Skeletal muscle cell (primary cell): ENCODE results near the gene CNOT11.

Source experiments
- DNase-seq: peaks from one replicate; pipeline ENCODE4 v3.0.0-alpha.2; 2010; ENCODE audit warnings: low read depth
- H3K4me3 ChIP-seq: 2 replicates; pipeline ENCODE4 v1.5.1; 2011; ENCODE audit warnings: low read depth, mild to moderate bottlenecking, control low read depth, low read length, moderate library complexity

CNOT11 gene

DNA sequence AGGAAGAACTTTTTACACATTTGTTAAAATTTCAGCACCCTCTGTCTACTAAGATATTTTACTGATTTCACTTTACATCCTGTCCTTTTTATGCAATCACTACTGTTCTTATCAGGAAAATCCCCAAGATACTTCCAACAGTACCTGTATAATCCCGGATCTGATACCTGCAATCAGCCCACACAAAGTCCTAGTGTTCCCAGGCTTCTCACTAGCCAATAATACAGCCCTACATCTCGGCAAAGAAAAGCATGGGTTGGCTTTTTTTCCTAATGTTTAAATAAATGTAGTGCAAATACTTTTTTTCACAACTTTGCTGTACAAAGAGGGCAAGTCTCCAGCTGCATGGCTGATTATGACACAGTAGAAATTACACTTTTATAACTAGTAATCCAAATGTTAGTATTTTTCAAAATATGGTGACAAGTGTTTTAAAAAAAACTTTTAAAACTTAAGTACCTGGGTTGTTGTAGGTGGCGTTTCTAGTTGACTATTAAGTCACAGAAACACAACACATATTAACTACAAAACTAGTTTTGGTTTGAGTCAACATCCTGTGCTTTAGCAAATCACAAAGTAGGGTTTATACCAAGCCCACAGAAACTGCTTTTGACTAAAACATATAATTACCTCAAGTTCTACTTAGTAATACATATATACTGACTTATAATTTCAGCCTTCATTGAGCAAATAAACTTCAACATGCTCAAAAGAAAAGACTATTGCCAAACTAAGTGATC, 19.5 kb downstream of the CNOT11 start:
- DNase-seq, result no peak
- H3K4me3 ChIP-seq, result no peak overlapping the region

DNA sequence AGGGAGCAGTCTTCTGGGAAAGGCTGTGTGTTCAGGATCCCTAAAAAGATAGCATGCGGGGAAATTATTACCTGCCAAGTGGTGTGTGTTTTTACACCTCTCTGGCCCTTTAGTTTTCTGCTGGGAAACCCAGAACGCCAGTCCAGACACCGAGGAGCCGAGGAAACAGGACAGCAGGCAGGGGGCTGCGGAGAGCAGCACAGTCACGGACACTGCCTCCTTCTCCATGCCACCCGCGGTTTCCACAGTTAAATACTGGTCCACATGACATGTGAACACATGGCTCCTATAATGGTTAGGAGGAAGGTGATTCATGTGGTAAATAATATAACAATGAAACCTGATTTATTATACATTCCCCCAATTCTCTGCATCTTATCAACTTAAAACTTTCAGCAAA, 20.4 kb downstream of the CNOT11 start:
- DNase-seq, result no peak

DNA sequence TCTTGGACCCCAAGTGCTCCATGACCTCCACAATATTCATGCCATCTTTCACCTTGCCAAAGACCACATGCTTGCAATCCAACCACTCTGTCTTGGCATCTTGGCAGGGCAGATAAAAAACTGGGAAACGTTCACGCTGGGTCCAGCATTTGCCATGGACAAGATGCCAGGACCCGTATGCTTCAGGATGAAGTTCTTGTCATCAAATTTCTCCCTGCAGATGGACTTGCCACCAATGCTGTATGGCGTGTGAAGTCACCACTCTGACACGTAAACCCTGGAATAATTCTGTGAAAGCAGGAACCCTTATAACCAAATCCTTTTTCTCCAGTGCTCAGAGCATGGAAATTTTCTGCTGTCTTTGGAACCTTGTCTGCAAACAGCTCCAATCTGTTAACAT, 21.5 kb downstream of the CNOT11 start:
- DNase-seq, result no peak
- no peak overlapping the region for H3K4me3 ChIP-seq

More for the DNA sequence above, 20.4 kb downstream of the CNOT11 start:
- no peak overlapping the region for H3K4me3 ChIP-seq

DNA sequence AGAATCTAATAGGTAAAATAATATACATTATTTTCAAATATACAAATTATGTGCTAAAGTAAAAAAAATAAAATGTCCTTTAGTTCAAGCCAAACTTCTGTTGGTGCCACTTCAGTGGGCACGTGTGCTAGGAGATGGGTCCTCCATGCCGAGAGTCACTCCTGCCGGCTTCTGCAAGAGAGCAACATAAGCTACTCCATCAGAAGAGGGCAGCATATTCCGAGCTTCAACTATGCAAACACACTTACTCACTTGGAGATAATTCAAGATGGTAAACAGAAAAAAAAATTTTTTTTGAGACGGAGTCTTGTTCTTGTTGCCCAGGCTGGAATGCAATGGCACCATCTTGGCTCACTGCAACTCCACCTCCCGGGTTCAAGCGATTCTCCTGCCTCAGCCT, 24.4 kb downstream of the CNOT11 start:
- H3K4me3 ChIP-seq, result no peak overlapping the region
- no peak for DNase-seq

DNA sequence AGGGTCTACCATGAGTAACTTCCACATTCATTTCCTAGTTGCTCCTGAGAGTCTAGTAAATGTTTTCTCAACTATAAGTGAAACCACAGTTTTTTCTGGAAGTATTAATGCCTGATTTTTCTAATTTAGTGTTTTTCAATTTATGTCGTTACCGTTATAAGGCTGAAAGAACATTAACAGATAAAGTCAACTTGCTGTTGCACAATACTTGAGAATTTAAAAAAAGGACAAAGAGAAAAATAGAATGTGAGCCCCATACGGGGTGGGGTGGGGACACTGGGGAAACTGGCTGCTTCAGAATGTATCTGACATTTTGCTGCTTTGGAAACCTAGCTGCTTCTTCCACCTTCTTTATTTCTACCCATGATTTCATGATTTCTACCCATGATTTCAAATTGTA, 26.2 kb downstream of the CNOT11 start:
- H3K4me3 ChIP-seq, result no peak overlapping the region
- DNase-seq, result no peak

DNA sequence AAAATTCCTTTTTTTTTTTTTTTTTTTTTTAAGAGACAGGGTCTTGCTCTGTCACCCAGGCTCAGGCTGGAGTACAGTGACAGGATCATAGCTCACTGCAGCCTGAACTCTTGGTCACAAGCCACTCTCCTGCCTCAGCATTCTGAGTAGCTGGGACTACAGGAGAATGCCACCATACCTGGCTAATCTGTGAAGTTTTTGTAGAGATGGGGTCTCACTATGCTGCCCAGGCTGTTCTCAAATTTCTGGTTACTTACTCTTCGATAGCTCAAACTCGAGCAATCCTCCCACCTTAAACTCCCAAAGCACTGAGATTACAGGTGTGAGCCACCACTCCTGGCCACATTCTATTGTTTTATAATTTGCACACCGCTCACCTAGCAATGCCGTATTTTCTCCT, 28.8 kb downstream of the CNOT11 start:
- no peak for DNase-seq
- H3K4me3 ChIP-seq, result no peak overlapping the region

DNA sequence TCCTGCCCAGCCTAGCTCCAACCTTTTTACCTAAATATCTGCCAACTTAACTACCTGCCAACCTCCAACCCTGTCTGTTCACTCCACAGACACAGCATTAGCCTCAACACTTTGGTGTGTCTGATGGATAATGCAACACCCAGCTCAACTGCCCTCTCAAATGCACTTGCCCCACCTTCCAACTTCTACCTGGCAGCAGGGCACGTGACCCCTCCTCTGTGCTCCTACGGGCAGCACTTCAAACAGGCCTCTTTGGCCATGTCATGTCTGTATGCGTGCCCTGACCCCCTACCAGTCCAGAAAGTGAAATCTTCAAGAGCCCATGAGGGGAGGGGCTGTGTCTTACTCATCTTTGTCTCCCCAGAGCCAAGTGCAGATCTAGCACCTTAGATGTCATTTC, 30.3 kb downstream of the CNOT11 start:
- no peak for DNase-seq
- no peak overlapping the region for H3K4me3 ChIP-seq

DNA sequence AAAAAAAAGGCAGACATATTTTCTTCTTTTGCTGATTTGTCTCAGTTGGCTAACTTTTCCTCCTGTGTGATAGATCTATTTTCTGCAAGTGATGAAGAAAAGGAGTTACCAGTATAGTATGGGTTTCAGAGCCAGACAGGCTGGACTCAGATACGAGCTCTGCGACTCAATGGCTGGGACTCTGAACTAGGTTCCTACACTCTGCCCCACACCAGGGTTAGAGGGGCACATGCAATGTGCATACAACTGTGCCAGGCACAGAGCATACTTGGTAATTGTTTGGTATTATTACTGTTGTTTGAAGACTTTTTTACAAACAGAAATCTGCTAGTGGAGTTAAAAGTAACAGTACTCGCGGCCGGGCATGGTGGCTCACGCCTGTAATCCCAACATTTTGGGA, 34.0 kb downstream of the CNOT11 start:
- DNase-seq, result no peak
- no peak overlapping the region for H3K4me3 ChIP-seq

DNA sequence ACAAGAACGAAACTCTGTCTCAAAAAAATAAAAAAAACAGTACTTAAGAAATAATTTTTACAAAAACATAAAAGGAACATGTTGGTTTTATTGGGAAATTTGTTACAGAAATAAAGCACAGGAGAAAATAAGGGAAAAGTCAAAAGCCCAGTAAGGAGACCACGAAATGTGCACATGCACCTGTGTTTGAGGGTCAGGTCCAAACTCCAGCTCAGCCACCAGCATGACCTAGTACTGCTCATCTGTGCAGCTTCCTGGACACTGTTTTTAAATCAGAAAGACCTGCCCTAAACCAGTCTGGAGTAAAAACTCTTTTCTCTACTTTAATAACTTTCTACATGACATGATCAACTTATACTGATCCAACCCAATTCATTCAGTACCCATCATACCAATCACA, 34.6 kb downstream of the CNOT11 start:
- DNase-seq, result no peak
- H3K4me3 ChIP-seq, result no peak overlapping the region

DNA sequence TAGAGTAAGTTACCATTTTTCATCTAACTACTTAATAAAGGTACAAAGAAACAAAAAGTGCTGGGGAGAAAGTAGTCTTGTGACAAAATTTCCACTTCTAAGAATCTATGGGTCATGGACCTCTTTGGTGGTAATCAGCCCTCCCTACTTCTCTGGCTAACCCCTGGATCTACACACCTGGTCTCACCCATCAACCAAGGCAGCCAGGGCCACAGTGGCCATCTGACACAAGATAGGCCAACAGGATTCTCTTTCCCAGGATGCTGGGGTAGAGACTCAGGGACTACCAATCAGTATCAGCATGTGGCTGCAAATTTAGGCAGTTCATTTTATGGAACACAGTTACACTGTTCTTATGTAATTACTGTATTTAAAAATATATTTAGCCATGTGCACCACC, 38.0 kb downstream of the CNOT11 start:
- no peak overlapping the region for H3K4me3 ChIP-seq
- DNase-seq, result no peak

DNA sequence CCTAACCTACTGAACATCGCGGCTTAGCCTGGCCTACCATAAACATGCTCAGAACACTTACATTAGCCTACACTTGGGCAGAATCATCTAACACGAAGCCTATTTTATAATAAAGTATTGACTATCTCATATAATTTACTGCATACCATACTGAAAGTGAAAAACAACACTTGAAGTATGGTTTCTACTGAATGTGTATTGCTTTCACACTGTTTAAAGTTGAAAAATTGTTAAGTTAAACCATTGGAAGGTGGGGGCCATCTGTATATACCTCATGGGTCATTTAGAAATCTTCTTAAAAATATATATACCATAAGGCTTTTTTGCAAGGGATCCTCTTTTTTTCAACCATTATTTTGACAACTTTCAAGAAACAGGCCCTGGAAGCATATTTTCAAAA, 39.3 kb downstream of the CNOT11 start:
- no peak overlapping the region for H3K4me3 ChIP-seq
- no peak for DNase-seq

DNA sequence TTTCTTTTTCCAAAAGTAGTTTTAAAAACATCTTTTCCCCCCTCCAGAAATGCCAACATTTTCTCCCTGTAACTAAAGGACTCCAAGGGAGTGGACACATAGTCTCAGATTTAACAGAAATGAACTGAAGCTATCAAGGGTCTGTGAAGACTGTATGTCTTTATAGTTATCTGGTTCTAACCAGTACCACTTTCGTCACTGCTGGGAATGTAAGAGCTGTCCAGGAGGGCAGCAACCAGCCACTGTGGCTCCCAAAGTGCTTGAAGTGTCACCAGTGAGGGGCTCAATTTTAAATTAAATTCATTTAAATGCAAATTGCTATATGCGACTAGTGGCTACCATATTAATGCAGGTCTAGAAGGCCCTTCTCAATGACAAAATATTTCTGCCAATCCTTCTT, 40.9 kb downstream of the CNOT11 start:
- DNase-seq, result no peak
- H3K4me3 ChIP-seq, result no peak overlapping the region

DNA sequence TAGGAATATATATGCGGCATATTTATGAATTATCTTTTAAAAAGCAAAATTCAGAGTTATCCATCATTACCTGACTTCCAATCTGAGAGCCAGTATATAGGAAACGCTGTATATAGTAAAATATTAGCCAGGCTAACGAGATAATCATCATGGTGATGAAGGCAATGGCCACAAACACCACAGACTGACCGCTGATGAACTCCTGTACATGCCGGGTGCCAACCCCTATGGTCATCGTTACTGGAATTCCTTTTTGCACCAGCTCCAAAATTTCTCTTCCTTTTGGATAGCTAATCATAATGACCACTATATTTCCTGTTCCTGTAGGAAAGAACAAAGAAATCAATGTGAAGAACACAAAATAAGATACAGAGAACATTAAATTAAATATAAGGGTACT, 42.2 kb downstream of the CNOT11 start:
- no peak for DNase-seq
- H3K4me3 ChIP-seq, result no peak overlapping the region

DNA sequence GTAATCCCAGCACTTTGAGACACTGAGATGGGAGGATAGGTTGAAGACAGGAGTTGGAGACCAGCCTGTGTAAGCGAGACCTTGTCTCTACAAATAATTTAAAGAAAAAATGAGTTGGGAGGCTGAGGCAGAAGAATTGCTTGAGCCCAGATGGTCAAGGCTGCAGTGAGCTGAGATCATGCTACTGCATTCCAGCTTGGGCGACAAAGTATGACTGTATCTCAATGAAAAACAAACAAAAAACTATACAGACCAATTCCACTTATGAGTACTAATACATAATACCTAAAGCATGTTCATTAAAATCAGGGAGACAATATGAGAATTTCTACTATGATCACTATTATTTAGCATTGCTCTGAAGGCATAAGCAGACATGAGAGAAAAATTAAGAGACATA, 43.2 kb downstream of the CNOT11 start:
- no peak for DNase-seq
- H3K4me3 ChIP-seq, result no peak overlapping the region

DNA sequence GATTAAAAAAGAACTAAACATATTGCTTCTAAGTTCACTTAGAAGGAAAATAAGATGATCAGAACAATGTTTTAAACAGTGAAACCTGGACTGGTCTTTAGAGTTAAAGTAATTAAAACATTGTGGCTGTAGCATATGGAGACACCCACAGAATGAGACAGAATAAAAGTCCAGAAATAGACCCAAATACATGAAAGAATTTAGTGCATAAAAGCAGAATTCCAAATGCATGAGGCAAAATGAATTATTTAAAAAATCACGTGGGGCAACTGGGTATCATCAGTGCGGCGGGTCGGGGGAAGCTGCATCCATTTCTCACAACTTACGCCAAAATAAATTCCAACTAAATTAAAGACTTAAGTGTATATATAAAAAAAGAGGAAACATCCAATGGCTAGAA, 43.7 kb downstream of the CNOT11 start:
- no peak overlapping the region for H3K4me3 ChIP-seq
- DNase-seq, result no peak

DNA sequence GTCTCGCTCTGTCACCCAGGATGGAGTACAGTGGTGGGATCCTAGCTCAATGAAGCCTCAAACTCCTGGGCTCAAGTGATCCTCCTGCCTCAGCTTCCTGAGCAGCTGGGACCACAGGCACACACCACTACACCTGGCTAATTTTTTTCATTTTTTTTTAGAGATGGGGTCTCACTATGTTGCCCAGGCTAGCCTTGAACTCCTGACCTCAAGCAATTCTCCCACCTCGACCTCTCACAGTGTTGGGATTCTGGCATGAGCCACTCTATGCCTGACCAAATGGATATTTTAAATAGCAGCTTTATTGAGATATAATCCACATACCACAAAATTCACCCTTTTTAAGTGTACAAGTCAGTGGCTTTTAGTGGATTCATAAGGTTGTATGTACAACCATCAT, 44.7 kb downstream of the CNOT11 start:
- DNase-seq, result no peak
- H3K4me3 ChIP-seq, result no peak overlapping the region

DNA sequence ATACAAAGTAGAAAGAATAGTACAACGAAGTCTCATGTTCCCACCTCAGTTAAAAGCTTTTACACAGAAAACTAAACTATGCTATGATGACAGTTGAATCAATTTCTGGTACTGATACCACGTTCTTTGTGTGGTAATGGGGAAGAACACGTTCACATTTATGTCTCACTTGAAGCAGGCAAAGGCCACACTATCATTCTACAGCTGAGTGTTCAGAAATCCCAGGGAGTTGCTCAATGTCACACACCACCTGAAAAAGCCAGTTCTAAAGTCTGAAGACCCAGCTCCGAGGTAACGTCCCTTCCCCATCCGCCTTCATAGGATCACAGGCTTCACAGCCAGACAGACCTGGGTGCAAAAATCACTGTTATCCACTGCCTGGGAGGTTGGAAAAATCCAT, 46.9 kb downstream of the CNOT11 start:
- H3K4me3 ChIP-seq, result no peak overlapping the region
- DNase-seq, result no peak

DNA sequence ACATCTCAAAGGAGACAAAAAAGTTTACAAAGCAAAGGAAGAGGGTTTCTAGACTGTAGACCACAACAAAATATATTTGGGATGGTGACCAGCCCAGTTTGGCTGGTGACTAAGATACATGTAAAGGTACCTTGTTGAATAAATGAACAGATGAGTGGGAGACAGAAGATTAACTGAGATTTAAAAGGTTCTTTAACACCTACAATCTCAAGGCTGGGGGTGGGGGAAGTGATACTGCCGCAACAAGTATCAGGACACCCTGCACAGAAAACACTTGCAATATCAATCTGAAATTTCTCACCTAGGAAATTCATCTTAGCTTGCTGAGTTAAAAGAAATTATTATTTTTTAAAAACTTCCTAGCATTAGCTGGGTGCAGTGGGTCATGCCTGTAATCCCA, 47.5 kb downstream of the CNOT11 start:
- H3K4me3 ChIP-seq, result no peak overlapping the region
- no peak for DNase-seq

DNA sequence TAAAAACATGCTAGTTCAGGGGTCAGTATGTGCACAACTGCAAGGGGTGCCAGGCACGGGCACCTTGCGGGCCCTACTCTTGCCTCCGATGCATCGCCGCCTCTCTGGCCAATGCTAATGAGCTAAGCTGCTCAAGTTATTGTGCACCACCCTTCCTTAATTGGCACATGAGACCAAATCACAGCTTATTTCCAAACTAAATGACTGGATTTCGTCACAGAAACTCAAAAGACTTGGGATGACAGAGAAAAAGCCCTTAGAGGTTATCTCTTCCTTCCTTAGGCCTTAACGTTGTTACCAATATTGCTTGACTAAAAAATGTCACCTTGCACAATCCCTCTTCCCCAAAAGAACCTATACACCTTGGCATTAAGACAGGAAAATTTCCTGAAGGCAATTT, 48.1 kb downstream of the CNOT11 start:
- no peak overlapping the region for H3K4me3 ChIP-seq
- no peak for DNase-seq

DNA sequence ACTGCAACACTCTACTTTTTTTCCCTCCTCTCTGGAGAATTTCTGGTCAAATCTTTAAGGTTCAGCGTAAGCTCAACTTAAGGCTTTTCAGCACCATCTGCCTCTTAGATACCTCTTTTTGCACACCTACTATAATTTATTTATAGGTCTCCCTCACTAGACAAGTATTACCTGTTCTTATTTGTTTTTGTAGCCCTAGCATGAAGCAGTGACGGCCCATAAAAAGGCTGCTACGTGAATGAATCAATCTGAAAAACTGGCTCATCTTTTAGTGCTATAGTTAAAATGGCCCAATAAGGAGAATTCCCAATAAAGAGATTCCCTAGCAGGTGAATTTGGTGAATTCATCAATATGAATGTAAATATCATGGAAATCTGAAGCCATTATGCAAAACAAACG, 49.3 kb downstream of the CNOT11 start:
- no peak overlapping the region for H3K4me3 ChIP-seq
- no peak for DNase-seq

DNA sequence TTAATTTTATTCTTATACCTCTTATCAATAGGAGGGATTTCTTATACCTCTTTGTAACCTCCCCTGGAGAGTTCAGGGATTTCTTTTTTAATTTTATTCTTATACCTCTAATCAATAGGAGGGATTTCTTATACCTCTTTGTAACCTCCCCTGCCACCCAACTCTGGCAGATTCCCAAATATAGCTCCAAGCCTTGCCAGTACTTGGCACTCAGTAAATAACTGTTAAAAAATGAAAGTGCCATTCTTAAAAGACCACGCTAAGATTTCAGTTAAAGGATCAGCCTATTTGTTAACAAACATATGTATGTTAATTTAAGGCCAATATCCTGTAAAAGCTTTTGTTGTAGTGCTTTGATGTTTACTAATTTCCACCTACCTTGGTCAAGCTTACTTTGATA, 51.0 kb downstream of the CNOT11 start:
- no peak for DNase-seq
- H3K4me3 ChIP-seq, result no peak overlapping the region

DNA sequence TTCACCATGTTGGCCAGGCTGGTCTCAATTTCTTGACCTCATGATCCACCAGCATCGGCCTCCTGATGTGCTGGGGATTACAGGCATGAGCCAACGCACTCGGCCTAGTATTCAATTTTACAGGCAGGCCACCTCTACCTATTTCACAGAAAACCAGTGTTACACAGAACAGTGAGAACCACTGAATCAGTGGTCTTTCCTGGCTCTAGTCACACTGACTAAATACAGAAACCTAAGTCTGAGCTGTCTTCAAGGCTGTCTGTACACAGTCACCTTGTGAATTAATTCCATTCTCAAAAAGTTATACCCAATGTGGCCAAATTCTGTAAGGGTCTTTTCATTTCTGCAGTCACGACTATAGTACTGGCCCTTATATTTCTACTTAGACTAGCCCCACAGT, 52.3 kb downstream of the CNOT11 start:
- DNase-seq, result no peak
- no peak overlapping the region for H3K4me3 ChIP-seq
